Caco-2 (cell line): ENCODE results near the gene CLDN20. TPM values are rescaled to one million over a fixed set of nuclear protein-coding genes. Genes with fewer than 3 reads are reported as not detected.

Experiments used
- BruUV-seq: library from RNA; stranded (reverse); fragments of 400-500 nt; replicated peaks from 2 replicates; lab custom pipeline; 2021; lab: Mats Ljungman, UMichigan
- CTCF ChIA-PET: fragments of 300-600 bp; sonication (Branson Sonifier 250); formaldehyde crosslinking; loops from one replicate; lab custom pipeline; 2022; ENCODE audit warnings: antibody characterized with exemption; lab: Charles Lee
- POLR2A ChIA-PET: fragments of 300-600 bp; sonication (Branson Sonifier 250); formaldehyde crosslinking; loops from one replicate; lab custom pipeline; 2022; ENCODE audit warnings: antibody characterized with exemption; lab: Charles Lee
- DNase-seq, 2 experiments: peaks; one replicate each; pipeline versions ENCODE4 v3.0.0 to v3.0.0-alpha.2; 2020 to 2022
- H3K27me3 ChIP-seq: replicated peaks from 2 replicates; pipeline ENCODE4 v1.6.0; 2011; ENCODE audit warnings: low read length; ENCODE audit not compliant: control insufficient read depth, insufficient read depth
- H3K36me3 ChIP-seq: 2 replicates; pipeline ENCODE4 v1.5.1; 2011; ENCODE audit warnings: low read length; ENCODE audit not compliant: control insufficient read depth, insufficient read depth
- H3K4me1 ChIP-seq: fragments of 250-450 bp; sonication (Bioruptor Pico); 2 replicates; pipeline ENCODE4 v1.5.1; 2020; ENCODE audit warnings: mild to moderate bottlenecking
- H3K4me3 ChIP-seq: 2 replicates; pipeline ENCODE4 v1.5.1; 2011; ENCODE audit warnings: low read depth, mild to moderate bottlenecking, control low read depth, low read length
- H3K9me3 ChIP-seq: fragments of 250-450 bp; sonication (Bioruptor Pico); 2 replicates; pipeline ENCODE4 v1.5.1; 2020; ENCODE audit warnings: mild to moderate bottlenecking, moderate library complexity
- H3K27ac Mint-ChIP-seq: one replicate; pipeline ENCODE4 v1.8.0; 2022; ENCODE audit warnings: mixed read lengths; ENCODE audit not compliant: unreplicated experiment
- H3K27me3 Mint-ChIP-seq: one replicate; pipeline ENCODE4 v1.8.0; 2022; ENCODE audit warnings: mixed read lengths; ENCODE audit not compliant: insufficient read depth, unreplicated experiment
- H3K36me3 Mint-ChIP-seq: one replicate; pipeline ENCODE4 v1.8.0; 2022; ENCODE audit warnings: mild to moderate bottlenecking, mixed read lengths; ENCODE audit not compliant: insufficient read depth, unreplicated experiment
- H3K4me1 Mint-ChIP-seq: one replicate; pipeline ENCODE4 v1.8.0; 2022; ENCODE audit warnings: low read depth, mixed read lengths; ENCODE audit not compliant: unreplicated experiment
- H3K4me3 Mint-ChIP-seq: one replicate; pipeline ENCODE4 v1.8.0; 2022; ENCODE audit warnings: mild to moderate bottlenecking, moderate library complexity, mixed read lengths; ENCODE audit not compliant: unreplicated experiment
- H3K9me3 Mint-ChIP-seq: one replicate; pipeline ENCODE4 v1.8.0; 2022; ENCODE audit warnings: mixed read lengths; ENCODE audit not compliant: unreplicated experiment
- CTCF ChIP-seq, 2 experiments: fragments of 200-600 bp in 1 of 2; IDR thresholded peaks; 1 replicate in 1 of 2; 2 replicates in 1 of 2; pipeline versions ENCODE4 v1.5.1 to v1.8.0; 2011 to 2022; ENCODE audit warnings: antibody characterized with exemption in 1 of 2, control low read depth in 1 of 2, inconsistent platforms in 1 of 2, low read depth in 1 of 2, low read length in 1 of 2, mild to moderate bottlenecking in 1 of 2, moderate library complexity in 1 of 2; ENCODE audit not compliant: insufficient read depth in 1 of 2, severe bottlenecking in 1 of 2, unreplicated experiment in 1 of 2
- intact Hi-C: fragments of 100-400 bp; cut with micrococcal nuclease; formaldehyde crosslinking; loops from one replicate; pipeline ENCODE4 v1.10.0; 2022; ENCODE audit not compliant: unreplicated experiment
- total RNA-seq: library from RNA; stranded (reverse); gene quantifications from 2 replicates; pipeline ENCODE4 v1.2.3, GENCODE V29; 2022

Gene CLDN20
- total RNA-seq, 1 experiment from 2014 or later = not detected

GRCh38 chr6:155274106-155274505 lies 10.3 kb downstream of the CLDN20 start:
- no peaks in the 10 kb centered on the region for H3K27me3 ChIP-seq
- H3K27me3 Mint-ChIP-seq = no peaks in the 10 kb centered on the region
- H3K4me3 ChIP-seq = no peak overlapping the region
- no peaks in the 10 kb centered on the region for H3K9me3 ChIP-seq
- no peak for DNase-seq
- peaks cover 1% of the 10 kb centered on the region; the same call in 1 of the 2 replicates for H3K36me3 ChIP-seq
- peaks cover 6% of the 10 kb centered on the region for H3K4me1 Mint-ChIP-seq
- peaks cover 23% of the 10 kb centered on the region for H3K36me3 Mint-ChIP-seq
- no peaks in the 10 kb centered on the region for H3K4me1 ChIP-seq
- ChIA-PET CTCF (no interaction called here), POLR2A (no interaction called here)
- H3K27ac Mint-ChIP-seq = no peak overlapping the region
- H3K4me3 Mint-ChIP-seq = no peak overlapping the region
- intact Hi-C loops = no loop called here
- BruUV-seq = no TSS peak
- no peak for TF ChIP-seq CTCF (IDR thresholded peaks at IDR 0.05; ENCODE audit: insufficient read depth in 1 of 2, low read depth in 1 of 2, low read length in 1 of 2, severe bottlenecking in 1 of 2, unreplicated experiment in 1 of 2)
- H3K9me3 Mint-ChIP-seq = no peaks in the 10 kb centered on the region

GRCh38 chr6:155274533-155274932 lies 10.7 kb downstream of the CLDN20 start:
- Histone ChIP-seq H3K27me3 (no peaks in the 10 kb centered on the region), H3K9me3 (no peaks in the 10 kb centered on the region), H3K4me3 (no peak overlapping the region), H3K36me3 (peaks cover 1% of the 10 kb centered on the region; the same call in 1 of the 2 replicates), H3K4me1 (no peaks in the 10 kb centered on the region)
- ChIA-PET CTCF (no interaction called here), POLR2A (no interaction called here)
- Mint-ChIP-seq H3K27me3 (no peaks in the 10 kb centered on the region), H3K9me3 (no peaks in the 10 kb centered on the region), H3K27ac (no peak overlapping the region), H3K4me1 (peaks cover 6% of the 10 kb centered on the region), H3K4me3 (no peak overlapping the region), H3K36me3 (peaks cover 26% of the 10 kb centered on the region)
- intact Hi-C loops = no loop called here
- no peak for TF ChIP-seq CTCF (IDR thresholded peaks at IDR 0.05; ENCODE audit: insufficient read depth in 1 of 2, low read depth in 1 of 2, low read length in 1 of 2, severe bottlenecking in 1 of 2, unreplicated experiment in 1 of 2)
- DNase-seq = no peak
- no TSS peak for BruUV-seq

- H3K9me3 ChIP-seq = no peaks in the 10 kb centered on the region
- no peak for DNase-seq
- no peaks in the 10 kb centered on the region for H3K9me3 Mint-ChIP-seq
- no peak for TF ChIP-seq CTCF (IDR thresholded peaks at IDR 0.05; ENCODE audit: insufficient read depth in 1 of 2, low read depth in 1 of 2, low read length in 1 of 2, severe bottlenecking in 1 of 2, unreplicated experiment in 1 of 2)
- H3K36me3 ChIP-seq = peaks cover 1% of the 10 kb centered on the region; the same call in 1 of the 2 replicates
- intact Hi-C loops = no loop called here
- peaks cover 20% of the 10 kb centered on the region for H3K36me3 Mint-ChIP-seq
- H3K27me3 ChIP-seq = no peaks in the 10 kb centered on the region
- H3K27me3 Mint-ChIP-seq = no peaks in the 10 kb centered on the region
- CTCF ChIA-PET = interaction anchor here (0.9 kb wide), 1 partner anchor 12 kb away, joined by 4 read pairs; no protein-coding TSS in a partner anchor
- H3K27ac Mint-ChIP-seq = no peak overlapping the region
- POLR2A ChIA-PET = no interaction called here
- no peak overlapping the region for H3K4me3 Mint-ChIP-seq
- no peaks in the 10 kb centered on the region for H3K4me1 ChIP-seq
- BruUV-seq = no TSS peak
- no peak overlapping the region for H3K4me3 ChIP-seq
- H3K4me1 Mint-ChIP-seq = peaks cover 6% of the 10 kb centered on the region
These were observed 12.1 kb downstream of the CLDN20 start for GRCh38 chr6:155275808-155276480.
